HG02973 (cell line): ENCODE data around the gene SQSTM1.

Source experiments
- ATAC-seq: cut with Tn5 transposase; IDR thresholded peaks from one replicate; pipeline ENCODE4 v1.9.1; 2021; ENCODE audit warnings: moderate library complexity; ENCODE audit not compliant: unreplicated experiment

Gene SQSTM1

DNA sequence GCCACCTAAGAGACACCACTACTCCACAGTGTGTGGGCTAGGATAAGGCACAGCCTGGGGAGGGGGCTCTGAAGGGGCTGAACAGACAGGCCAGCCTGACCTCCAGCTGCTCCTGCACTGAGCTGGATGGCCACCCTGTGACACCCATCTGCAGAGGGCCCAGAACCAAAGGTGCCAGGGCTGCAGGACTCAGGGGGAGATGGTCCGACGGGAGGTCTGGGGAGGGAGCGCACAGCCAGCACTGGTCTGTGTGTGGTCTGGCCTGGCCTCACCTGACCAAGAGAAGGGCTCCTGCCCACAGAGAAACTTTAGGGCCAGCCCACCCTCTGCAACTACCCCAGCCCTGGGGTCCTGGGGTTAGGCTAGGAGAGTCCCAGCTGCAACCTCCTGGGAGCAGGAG, 26.1 kb upstream of the SQSTM1 start:
- ATAC-seq, result no peak

DNA sequence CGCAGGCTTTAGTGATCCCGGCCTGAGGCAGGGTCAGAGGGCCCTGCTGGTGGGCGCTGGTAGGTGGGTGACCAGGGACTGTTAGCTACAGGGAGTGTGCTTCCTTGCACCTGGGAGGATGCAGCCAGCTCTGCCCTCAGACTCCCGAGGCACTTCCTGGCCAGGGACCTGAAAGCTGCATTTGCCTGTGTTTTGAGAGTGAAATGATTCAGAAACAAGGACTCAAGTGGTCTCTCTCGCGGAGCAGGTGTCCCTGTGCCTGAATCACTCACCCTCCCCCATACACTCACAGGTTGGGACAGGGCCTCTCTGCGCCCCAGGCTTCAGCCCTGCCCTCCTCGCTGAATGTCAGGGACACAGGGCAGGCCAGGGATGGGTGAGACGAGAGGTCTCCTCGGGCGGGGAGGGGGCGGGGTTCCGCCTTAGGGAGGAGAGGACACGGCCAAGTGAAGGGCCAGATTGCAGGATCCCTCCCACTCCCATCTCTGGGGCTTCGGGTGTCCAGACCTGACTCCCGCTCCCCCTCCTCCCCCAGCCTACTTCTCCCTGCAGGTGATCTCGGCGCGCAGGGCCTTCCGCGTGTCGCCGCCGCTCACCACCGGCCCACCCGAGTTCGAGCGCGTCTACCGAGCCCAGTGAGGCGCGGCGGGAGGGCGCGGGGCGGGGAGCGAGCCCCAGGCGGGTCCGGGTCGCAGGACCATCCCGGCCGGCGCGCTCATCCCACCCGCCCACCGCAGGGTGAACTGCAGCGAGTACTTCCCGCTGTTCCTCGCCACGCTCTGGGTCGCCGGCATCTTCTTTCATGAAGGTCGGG, 25.4 kb upstream of the SQSTM1 start:
- peak; percentile 6 for ATAC-seq

DNA sequence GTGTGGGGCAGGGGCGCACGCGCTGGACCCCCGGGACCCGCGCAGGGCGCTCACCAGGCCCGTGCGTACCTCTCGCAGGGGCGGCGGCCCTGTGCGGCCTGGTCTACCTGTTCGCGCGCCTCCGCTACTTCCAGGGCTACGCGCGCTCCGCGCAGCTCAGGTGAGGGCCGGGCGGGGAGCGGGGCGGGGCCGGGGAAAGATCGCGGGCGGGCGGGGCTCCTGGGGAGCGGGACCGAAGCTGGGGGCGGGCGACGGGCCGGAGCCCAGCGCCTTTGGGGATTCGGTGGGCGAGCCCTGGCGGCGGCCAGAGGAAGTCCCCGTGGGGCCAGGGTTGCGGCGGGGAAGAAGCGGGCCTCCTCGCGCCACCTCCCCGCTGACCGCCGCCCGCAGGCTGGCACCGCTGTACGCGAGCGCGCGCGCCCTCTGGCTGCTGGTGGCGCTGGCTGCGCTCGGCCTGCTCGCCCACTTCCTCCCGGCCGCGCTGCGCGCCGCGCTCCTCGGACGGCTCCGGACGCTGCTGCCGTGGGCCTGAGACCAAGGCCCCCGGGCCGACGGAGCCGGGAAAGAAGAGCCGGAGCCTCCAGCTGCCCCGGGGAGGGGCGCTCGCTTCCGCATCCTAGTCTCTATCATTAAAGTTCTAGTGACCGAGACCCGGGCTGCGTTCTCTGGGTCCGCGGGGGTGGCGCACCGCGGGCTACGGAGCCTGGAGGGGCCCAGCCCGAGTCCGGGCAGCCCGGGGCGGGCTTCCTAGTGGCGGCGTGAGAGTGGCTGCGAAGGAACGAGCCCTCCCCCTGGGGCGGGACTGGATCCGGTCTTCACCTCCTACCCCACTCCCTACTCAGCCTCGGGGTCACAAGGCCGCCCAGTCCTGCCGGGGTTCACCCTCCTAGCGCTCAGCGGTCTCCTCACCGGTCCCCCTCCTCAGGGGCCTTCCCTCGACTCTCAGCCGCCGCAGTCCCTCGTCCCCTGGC, 24.6 kb upstream of the SQSTM1 start:
- peak; percentile 56 for ATAC-seq

DNA sequence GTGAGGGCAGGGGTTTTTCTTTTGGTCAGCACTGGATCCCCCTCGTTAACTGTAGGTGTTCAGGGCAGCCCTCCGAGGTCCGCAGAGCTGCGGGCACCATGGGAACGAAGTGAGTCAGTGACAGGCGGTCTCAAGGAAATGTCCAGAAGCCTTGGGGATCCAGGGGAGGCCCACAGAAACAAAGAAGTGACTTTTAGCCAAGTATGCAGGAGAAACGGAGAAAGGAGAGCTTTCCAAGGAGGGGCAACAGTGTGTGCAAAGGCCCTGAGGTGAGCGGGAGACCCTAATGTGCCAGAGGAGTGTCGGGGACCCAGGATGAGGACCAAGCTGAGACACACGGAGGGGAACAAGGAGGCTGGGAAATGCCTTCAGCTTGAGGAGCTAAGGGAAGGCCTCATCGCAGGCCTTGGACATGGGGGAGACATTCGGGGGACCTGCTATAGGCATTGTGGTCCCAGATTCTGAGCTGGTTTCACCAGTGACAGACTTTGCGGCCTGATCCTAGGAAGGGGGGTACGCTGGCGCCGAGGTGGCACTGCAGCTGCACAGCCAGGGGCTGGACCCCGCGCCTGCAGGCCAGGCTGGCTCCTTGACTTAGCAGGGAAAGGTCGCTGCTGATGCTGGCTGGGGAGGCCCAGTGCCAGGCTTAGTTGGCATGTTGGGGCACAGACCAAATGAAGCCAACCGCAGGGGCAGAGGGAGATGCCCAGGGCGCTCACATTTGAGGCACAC, 23.7 kb upstream of the SQSTM1 start:
- no peak for ATAC-seq

DNA sequence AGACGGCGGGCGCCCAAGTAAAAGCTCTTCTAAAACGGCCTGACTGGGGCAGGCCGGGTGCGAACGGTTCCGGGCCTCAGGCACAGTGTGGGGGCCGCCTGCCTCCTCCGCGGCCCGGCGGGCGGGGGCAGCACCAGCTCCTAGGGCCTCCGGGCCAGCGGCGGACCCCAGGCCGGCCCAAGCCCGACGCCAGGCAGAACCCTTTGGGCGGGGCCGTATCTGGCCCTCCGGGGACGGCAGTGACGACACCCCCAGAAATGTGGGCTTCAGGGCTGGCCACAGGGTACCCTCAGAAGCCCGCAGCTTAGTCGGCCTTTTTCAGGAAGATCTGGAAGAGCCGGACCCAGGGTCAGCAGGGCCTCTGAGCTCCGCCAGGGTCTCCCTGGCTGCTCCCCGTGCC, 23.0 kb upstream of the SQSTM1 start:
- ATAC-seq, result no peak

DNA sequence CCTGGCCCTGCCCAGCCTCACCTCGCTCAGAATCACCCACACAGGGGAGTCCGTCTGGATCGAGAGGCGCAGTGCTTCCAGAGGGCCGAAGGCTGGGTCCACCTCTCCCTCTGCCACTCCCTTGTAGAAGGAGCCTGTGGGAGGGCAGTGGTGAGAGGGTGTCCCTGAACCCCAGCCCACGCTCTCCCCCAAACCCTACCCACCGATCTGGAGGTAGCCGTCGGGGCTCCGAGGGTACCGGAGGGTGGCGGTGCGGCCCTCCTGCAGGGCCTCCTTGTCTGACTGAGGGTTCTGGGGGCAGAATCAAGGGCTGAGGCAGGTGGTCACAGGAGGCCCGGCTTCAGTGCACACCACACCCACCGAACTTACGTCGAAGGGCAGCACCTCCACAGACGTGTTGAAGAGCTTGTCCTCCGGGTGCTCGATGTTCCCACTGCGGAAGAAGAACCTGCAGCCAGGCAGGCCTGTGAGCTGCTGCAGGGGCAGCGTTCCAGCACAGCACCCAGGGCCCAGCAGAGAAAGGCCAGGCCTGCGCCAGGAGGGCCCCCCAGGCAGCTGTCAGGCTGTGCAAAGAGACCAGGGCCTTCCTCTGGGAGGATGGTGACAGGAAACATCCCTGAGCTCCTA, 22.4 kb upstream of the SQSTM1 start:
- no peak for ATAC-seq

DNA sequence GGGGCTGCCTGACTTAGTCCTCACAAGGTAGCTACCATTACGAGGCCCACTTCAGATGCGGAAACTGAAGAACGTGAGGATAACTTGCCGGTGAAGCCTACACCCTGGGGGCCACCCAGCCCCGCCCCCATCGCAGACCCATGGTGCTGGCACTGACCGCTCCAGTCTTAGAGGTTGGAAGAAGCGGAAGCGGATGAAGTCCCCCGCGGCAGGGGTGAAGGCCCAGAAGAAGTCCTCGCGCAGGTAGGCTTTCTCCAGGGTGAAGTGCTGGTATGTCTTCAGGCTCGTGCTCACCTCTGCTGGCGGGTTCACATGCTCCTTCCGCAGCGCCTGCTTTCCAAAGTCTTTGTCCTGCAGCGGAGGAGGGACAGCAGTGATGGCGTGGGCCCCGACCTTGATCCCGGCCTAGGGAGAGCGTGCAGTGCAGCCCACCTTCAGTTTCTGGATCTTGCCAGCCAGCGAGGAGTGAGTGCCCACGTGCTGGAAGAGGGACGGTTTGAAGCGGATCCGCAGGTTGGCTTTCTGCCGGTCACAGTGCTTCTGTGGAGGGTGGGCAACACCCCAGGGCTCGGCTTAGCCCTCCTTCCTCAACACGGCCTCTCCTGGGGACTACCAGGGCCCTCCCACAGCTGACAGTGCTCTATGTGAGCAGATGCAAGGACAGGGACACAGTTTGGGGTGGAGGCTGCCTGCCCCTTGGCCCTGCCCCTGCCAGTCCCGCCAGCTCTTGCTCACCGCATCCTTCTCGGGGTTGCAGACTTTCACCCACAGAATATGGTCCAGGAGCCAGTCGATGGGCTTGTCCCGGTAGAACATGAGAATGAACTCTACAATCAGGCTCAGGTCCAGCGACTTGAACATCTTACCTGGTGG, 21.7 kb upstream of the SQSTM1 start:
- no peak for ATAC-seq

DNA sequence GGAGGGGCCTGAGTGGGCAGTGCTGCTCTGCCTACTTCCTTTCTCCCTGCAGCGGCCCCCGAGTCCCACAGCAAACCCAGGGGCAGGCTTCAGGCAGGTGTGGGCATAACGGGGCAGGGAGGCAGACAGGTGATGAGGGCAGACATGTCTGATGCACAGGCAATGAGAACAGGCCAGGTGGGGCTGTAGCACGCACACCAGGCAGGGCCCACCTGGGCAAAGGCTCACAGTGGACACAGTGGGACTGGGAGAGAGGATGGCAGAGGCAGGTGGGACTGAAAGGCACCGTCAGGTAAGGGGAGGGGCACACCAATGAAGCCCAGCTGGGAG, 21.1 kb upstream of the SQSTM1 start:
- ATAC-seq, result no peak

DNA sequence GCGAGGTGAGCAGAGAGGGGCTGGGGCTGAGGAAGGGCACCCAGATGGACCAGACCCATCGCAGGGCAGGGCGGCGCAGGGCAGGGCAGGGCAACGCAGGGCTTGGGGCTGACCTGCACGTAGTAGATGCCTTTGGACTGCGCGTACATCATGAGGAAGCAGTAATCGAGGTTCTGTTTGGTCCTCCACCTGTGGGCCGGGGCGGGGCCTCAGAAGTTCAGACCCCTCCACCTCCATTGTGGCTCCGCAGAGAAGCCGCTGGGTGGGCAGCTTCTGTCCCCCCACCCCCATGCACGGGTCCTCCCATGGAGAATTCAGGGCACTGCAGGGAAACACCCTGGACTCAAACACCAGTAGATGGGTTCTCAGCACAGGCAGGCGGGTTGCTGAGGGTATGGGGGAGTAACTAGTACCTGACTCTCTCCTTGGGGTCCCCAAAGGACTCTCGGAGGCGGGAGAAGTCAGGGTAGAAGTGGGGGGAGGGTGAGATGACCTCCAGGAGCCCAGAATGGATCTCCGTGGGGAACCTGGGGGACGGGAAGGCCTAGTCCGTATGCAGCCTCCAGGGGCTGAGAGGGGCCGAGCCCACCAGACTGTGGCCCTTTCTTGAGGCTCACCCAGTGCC, 20.5 kb upstream of the SQSTM1 start:
- no peak for ATAC-seq

DNA sequence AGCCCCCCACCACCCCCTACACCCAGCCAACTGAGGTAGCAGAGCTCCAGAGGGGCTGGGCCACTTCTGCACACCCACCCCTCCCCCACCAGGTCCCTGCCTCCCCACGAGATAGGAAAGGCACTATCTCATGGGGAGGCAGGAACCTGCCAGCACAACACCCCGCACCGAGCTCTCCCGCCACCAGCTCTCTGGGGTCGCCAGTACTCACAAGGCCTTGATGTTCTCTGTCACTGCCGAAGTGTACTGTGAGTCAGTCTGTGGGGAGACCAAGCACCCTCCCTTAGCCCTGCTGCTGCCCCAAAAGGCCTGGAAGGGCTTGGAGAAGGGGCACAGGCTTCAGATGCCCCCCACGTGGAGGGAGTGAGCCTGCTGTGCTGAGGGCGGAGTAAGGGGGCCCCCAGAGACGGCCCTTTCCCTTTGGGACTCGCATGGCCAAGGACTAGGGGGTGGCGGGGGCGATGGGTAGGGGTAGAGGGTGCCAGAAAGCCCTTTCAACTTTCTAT, 20.0 kb upstream of the SQSTM1 start:
- no peak for ATAC-seq

DNA sequence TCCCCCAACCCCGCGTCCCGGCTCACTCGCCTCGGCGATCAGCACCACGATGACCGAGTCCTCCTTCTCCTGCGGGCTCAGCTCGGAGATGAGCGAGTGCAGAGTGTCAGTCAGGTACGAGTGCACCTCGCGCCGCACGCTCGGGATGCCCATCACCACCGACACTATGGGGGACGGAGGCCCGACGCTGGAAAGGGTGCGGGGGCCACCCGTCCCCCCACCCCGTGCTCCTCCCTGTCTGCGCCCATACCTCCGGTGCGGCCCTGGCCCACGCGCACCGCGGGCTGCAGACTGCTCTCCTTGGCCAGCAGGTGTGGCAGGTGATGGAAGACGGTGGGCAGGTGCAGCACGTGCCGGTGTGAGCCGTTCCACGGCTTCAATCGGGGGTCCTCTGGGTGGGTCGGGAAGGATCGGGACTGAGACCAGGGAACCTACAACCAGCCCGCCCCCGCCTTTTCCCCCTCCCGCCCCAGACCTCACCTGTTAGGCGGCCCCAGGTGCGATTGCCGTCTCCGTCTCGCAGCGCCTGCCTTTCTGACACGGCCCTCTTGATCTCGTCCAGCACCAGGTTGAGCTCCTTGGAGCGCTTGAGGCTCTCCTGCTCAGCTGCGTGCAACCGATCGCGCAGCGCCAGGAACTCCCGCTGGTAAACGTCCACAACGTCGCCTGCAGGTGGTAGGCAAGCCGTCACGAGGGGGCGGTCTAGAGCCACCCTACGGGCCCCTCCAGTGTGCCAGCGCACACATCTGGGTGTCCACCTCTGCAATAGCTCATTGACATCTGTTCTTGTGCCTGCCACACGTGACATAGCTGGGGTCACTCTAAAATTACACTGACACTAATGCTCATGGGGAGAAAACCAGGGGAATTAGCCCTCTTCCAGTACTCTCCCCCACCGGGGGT, 19.1 kb upstream of the SQSTM1 start:
- peak; percentile 27 for ATAC-seq

DNA sequence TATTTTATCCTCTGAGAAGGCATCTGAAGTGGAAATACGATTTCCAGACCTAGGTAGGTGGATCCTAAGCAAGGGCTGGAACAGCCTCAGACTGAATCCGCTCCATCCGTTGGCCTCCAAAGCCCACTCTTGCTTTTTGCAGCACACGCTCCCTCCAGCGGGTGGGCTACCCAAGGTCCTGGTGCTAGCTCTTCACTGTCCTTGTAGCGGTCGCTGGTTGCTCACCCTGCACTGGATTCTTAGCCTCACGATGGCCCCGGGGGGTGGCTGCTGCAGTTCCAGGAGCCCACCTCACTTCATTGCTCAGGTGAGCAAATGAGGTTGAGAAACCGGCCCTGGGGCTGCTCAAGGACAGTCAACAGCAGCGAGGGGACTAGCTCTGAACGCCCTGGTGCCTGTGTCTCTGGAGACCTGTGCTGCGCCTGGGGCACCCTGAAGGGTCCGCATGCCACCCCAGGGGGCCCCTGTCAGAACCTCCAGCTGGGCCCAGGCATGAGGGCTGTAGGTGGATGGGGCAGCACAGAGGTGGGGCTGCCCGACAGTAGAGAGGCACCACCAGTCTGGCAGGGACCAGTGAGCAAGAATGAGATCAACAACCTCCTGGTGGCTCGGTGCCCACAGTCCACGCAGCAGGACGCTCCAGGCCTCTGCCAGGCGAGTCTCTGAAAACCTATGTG, 18.4 kb upstream of the SQSTM1 start:
- ATAC-seq, result no peak

DNA sequence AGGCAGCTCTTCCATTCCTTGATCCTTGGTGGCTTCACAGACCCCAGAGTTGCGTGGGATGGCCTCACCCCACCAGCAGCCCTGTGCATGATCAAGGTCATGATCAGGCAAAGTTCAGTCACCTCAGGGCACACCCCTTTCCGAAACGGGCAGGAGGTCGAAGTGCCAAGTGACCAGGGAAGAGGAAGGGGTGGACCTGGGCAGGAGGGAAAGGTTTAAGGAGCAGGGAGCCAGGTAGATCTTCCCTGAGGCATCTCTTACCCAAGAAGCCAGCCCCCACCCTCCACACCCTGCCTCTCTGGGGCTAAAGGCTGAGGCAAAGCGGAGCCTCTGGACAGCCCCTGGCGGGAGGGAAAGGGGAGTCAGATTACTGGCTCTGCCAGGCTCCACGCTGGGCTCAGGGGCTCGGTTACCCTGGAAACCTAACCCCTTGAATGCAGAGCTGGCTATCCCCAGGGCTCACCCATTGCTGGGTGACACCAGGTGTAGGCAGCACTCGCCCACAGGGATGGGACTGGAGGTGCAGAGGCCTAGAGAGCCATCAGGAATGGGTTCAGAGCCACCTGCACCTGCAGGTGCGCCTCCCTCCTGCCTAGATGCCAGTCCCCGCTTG, 17.6 kb upstream of the SQSTM1 start:
- no peak for ATAC-seq

DNA sequence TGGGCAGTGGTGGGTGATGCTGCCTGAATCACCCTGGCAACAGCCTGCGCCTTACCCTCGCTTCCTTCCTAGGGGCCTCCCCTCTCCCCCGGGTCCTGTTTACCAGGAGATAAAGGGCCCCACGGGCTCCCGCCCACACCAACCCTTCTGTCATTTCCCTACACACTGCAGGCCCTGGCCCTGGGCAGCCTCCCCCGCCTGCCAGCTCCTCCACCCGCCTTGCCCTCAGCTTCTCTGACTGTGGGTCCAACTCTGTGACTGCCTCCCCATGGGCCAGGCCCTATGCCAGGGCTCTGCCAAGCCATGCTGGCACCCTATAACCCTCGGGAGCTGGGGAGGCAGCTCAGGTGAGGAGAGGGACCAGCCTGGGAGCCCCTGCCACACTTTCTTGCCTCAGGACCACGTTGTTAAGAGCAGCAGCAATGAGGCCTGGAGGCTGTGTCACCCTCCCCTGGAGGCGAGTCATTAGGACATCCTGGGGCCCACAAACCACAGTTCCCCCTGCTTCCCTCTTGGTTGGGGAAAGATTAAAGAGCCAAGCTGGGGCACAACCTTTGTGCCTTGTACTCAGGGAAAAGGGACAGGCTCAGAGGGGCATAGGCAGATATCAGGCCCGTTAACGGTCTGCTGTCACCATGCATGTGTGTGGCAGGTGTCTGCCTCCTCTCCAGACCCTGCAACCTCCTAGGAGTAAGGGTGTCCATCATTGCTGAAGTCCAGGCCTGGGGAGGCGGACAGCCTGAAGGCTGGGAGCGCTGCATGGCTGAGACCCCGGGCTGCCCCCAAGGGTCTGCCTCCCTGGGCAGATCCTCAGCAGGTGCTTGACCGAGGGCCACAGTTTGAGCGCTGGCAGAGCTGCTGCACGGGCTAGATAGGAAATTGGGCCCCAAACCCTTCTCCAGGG, 16.8 kb upstream of the SQSTM1 start:
- ATAC-seq, result no peak

DNA sequence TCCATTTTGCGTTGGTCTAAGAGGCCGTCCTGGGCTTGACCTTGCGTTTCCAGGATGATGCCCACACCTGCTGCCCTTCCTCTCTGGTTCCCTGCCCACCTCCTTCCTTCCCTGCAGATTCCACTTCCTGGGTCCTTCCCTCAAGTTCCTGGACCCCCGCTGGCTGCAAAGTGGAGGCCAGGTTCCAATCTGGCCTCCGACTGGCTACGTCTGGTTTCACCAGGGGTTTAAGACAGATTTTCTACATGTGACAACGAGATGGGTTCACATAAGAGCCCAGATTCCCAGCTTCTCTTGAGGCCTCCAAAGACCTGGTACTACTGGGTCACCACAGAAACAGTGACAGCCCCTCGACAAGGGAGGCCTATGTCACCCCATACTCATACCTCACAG, 16.2 kb upstream of the SQSTM1 start:
- no peak for ATAC-seq

DNA sequence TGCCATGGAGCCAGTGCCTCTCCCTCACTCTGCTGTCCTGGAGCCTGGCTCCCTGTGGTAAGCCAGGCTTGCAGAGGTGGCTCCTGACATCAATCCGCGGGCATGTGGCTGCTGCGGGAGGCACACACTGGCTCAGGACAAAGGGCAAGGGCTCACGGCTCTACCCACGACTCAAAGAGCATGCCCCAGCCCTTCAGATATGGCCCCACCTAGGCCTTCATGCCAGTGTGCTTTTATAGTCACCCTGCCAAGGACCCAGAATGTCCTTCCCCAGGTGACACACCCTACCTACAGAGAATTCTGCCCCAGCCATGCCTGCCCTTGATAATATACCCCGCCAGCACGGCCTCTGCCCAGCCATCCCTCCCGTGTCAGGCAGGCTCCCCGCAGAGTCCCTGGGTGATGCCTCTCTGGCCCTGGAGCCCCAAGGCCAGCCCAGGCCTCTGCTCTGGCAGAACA, 15.6 kb upstream of the SQSTM1 start:
- no peak for ATAC-seq
